AG04450 (cell line): Measurements from ENCODE around the gene RNF113A. TPM values are rescaled to one million over a fixed set of nuclear protein-coding genes. Genes with fewer than 3 reads are reported as not detected.

Experiments used
- polyA plus RNA-seq: library from polyadenylated mRNA; depleted of rRNA; stranded (reverse); fragments of >200 nt; gene quantifications from 2 replicates; pipeline ENCODE4 v1.2.3, GENCODE V29; 2011; rRNA removed

RNF113A gene
- polyA plus RNA-seq, 1 experiment = 11.3 TPM

Other genes starting within 250 kb of the RNF113A start
- gene SEPTIN6, start 178.6 kb downstream of the RNF113A start, polyA plus RNA-seq = 34.4 and 37.0 TPM in 2 replicates
- gene SOWAHD, start 113.1 kb downstream of the RNF113A start, polyA plus RNA-seq = 0.25 and 0.31 TPM in 2 replicates
- gene RPL39, start 80.1 kb downstream of the RNF113A start, polyA plus RNA-seq = 1,814 and 2,333 TPM in 2 replicates
- gene UPF3B, start 18.8 kb downstream of the RNF113A start, polyA plus RNA-seq = 7.5 and 12.4 TPM in 2 replicates
- 160 and 215 TPM in 2 replicates for gene NDUFA1, start 99 bp upstream of the RNF113A start, polyA plus RNA-seq
- gene AKAP14, start 24.2 kb upstream of the RNF113A start, polyA plus RNA-seq = not detected in 2 replicates
- 3.8 and 5.0 TPM in 2 replicates for gene NKAP, start 72.0 kb upstream of the RNF113A start, polyA plus RNA-seq
- gene RHOXF2B, start 206.0 kb upstream of the RNF113A start, polyA plus RNA-seq = not detected in 2 replicates
- gene RHOXF1, start 244.2 kb upstream of the RNF113A start, polyA plus RNA-seq = not detected in 2 replicates